Prostate gland (tissue), 2 donors: ENCODE data around the gene ZCCHC14.

Source experiments
- POLR2A ChIP-seq: fragments of 450-650 bp; IDR thresholded peaks from one replicate; pipeline ENCODE4 v1.6.1; 2016; ENCODE audit warnings: antibody characterized with exemption, mild to moderate bottlenecking
- POLR2AphosphoS5 ChIP-seq: sonication (generic); formaldehyde crosslinking; IDR thresholded peaks from one replicate; pipeline ENCODE4 v1.6.1; 2017; ENCODE audit warnings: antibody characterized with exemption
- TF ChIP-seq, protein P1 (sequence below), 4 experiments: fragments of 200-600 bp in 2 of 4; fragments of 450-650 bp in 2 of 4; sonication (generic) in 2 of 4; IDR thresholded peaks; 1 replicate in 3 of 4; 2 replicates in 1 of 4; pipeline ENCODE4 v1.5.1; 2016 to 2019; ENCODE audit warnings: antibody characterized with exemption in 4 of 4, mild to moderate bottlenecking in 2 of 4, moderate library complexity in 2 of 4

GRCh38 chr16:87432330-87432915 is 60.4 kb downstream of the ZCCHC14 start:
- TF ChIP-seq, protein P1, sequence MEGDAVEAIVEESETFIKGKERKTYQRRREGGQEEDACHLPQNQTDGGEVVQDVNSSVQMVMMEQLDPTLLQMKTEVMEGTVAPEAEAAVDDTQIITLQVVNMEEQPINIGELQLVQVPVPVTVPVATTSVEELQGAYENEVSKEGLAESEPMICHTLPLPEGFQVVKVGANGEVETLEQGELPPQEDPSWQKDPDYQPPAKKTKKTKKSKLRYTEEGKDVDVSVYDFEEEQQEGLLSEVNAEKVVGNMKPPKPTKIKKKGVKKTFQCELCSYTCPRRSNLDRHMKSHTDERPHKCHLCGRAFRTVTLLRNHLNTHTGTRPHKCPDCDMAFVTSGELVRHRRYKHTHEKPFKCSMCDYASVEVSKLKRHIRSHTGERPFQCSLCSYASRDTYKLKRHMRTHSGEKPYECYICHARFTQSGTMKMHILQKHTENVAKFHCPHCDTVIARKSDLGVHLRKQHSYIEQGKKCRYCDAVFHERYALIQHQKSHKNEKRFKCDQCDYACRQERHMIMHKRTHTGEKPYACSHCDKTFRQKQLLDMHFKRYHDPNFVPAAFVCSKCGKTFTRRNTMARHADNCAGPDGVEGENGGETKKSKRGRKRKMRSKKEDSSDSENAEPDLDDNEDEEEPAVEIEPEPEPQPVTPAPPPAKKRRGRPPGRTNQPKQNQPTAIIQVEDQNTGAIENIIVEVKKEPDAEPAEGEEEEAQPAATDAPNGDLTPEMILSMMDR (IDR thresholded peaks at IDR 0.05), result no peak
- TF ChIP-seq POLR2A (no peak), POLR2AphosphoS5 (no peak)
